Posterior cingulate gyrus (tissue), 11 donors: Measurements from ENCODE around the gene SLC6A15.

Source experiments
- DNase-seq, 10 donors: peaks; one replicate each; pipeline versions ENCODE4 v3.0.0 to v3.0.0-alpha.2; 2020 to 2021; ENCODE audit warnings: mixed read lengths in 3 of 10
- intact Hi-C: fragments of 100-400 bp; cut with DNase I; formaldehyde crosslinking; loops from one replicate; pipeline ENCODE4 v1.15.1; 2023

Gene SLC6A15

DNA sequence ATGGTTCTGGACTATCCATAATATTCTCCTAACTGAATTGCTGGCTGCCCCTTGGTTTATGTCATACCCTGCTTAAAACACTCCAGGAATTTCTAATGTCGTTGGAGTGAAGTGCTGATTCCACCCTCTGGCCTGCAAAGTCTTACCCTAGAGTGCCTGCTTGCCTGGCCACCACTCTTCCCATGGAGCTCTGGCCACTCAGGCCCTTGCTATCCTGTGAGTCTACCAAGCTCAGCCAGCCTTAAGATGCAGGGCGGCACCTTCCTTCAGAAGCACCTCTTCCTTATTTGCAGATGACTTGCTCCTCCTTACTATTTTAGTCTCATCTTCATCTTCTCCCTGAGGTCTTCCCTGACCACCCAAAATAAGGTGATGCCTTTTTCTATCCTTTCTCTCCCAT lies 35.3 kb downstream of the SLC6A15 start:
- no peak for DNase-seq
- intact Hi-C loops: no loop called here

DNA sequence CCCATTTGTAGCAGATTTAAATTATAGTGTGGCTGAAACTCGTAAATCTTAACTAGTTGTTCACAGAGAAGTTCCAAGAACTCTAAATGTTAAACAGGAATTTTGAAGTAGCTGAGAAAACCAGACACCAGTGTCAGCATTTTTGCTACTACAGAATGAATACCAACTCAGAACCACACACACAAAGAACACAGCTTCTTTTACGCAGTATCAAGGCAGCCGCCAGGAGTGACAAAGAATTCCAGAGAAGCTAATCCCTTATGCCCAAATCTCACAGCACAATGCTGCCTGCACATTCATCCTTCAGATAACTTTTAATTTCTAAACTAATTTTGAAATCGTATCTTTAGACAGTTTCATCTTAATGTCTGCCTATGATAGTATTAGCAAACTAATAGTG lies 37.4 kb downstream of the SLC6A15 start:
- intact Hi-C loops: no loop called here
- no peak for DNase-seq

DNA sequence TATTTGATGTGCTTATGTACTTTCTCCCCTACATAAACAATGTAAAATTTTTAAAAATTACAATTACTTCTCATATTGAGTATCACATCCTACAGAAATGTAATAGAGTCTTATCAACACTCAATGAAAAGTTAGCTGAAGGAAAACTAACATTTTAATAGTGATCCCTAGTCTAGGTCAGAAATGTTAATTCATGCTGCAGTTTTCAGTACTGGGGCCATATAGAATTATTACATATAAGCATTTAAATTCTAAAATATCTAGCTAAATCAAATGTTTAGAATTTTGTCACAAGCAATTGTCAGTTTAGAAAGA lies 37.8 kb downstream of the SLC6A15 start:
- intact Hi-C loops: loop anchor here (1.0 kb wide), 1 partner anchor 155 kb away; no protein-coding TSS in a partner anchor
- DNase-seq: no peak

DNA sequence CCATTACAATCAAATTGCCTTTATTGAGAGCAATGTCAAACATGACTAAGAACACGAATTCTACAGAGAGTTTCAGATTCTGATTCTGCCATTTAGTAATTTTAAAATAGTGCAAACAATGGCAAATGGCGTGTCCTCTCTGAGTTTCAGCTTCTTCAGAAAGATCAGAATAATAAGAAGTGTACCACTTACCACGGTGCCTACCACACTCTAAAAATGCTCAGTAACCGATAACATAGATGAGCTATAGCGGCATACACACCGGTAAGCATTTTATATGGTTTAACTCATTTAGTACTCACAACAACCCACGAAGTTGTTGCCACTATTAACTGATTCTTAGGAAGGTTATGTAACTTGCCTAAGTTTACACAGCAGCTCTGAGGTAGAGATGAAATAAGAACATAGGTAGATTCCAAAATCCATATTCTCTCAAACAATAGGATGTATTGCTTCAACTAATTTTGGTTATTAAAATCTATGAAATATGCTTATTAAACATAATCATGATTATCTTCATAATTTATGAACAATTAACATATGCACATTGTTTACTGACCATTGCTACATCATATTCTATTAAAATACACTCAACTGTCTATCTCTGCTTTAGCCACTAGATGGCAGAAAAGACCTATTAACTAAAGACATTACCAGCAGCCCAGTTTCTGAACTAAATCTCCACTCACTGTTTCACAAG lies 38.3 kb downstream of the SLC6A15 start:
- DNase-seq: no peak
- intact Hi-C loops: loop anchor here (1.0 kb wide), 1 partner anchor 155 kb away; no protein-coding TSS in a partner anchor

DNA sequence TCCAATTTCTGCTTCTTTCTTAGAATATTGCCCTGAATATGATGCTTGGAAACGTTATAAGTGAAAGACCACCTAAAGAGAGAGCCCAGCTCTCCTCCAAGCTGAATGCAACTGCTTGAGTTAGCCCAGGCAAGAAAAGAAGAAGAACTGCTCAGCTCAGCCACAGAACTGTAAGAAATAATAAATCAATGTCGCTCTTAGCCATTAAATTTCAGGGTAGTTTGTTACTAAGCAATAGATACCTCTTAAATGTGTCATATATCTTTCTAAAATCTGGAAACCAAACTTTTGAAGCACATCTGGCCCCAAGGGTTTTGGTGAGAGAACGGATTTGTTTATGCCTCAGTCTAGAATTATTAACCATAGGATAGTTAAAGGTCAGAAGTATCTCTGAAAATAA lies 50.4 kb downstream of the SLC6A15 start:
- DNase-seq: no peak
- intact Hi-C loops: no loop called here

DNA sequence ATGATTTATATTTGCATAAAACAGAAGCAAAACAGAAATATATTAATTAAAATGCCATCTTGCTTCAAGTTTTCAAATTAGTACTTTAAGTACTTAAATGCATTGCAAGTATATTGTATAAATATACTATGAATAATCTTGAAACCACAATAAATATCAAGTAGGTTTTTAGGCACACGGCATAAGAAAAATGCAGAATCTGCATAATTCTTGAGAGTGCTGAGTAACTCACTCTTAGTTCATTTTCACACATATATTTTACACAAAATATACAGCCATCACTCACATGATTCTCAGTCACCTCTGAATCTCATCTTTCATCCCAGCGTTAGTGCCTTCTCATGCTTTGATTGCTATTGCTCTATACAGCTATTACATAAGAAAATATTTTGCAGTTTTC lies 51.9 kb downstream of the SLC6A15 start:
- no peak for DNase-seq
- intact Hi-C loops: no loop called here

DNA sequence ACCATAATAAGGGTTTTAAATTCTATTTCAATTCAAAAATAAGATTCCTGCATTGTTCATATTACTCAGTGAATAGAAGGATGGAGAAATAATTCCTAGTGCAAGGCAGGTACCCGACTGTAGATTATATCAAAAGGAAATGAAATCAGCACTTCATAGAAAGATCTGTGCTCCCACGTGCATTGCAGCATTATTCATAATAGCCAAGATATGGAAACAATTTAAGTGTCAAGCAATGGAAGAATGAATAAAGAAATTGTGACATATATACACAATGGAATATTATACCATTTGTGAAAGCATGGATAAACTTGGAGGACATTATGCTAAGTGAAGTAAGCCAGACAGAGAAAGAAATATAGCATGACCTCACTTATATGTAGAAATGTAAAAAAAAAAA lies 53.8 kb downstream of the SLC6A15 start:
- intact Hi-C loops: no loop called here
- DNase-seq: no peak

DNA sequence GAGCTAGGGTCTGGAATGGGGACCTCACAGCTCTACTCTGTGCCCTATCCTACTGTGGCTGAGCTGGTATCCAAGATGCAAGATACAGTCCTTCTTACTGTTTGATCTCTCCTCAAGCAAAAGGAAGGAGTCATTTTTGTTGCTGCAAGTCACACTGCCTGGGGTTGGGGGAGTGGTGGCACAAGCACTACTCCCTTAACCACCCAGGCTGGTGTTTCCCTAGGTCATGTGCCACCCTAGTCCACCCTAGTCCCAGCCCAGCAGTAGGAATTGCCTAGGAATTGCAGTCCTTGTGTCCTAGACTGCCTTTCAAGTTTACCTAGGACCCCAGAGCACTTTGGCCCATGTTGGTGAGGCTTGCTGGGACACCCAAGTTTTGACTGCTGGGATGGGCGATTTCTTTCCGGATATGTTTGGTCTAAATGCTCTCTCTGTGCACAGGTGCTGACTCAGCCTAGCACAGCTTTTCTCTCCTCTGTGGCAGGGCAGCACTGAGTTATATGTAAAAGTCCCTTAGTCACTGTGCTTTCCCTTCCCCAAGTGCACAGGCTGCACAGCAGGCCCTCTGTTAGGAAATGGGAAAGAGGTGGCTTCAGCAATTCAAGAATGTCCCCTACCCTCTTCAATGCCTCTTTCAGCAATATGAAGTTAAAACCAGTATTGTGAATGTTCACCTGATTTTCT lies 54.9 kb downstream of the SLC6A15 start:
- intact Hi-C loops: no loop called here

DNA sequence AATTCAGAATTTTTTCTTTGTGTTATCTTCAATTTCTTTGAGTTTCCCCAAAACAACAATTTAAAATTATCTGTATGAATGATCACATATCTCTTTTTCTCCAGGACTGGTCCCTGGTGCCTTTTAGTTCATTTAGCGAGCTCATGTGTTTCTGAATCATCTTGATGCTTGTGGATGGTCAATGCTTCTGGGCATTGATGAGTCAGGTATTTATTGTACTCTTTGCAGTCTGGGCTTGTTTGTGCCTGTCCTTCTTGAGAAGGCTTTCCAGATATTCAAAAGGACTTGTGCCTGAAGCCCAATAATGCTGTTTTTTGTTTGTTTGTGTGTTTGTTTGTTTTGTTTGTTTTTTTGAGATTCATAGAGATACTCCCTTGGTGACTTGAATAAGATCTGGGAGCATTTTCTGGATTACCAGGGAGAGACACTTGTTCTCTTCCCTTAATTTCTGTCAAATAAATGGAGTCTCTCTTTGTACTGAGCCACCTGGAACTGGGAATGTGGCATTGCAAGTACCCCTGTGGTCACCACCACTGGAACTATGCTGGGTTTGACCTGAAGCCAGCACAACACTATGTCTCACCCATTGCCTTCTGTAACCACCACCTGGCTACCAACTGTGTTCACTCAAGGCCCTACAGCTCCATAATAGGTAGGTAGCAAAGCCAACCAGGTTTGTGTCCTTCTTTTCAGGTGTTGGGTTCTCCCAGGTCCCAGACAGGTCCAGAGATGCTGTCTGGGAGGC lies 56.3 kb downstream of the SLC6A15 start:
- intact Hi-C loops: no loop called here
- DNase-seq: no peak

More for the DNA sequence above, 54.9 kb downstream of the SLC6A15 start:
- DNase-seq: no peak

DNA sequence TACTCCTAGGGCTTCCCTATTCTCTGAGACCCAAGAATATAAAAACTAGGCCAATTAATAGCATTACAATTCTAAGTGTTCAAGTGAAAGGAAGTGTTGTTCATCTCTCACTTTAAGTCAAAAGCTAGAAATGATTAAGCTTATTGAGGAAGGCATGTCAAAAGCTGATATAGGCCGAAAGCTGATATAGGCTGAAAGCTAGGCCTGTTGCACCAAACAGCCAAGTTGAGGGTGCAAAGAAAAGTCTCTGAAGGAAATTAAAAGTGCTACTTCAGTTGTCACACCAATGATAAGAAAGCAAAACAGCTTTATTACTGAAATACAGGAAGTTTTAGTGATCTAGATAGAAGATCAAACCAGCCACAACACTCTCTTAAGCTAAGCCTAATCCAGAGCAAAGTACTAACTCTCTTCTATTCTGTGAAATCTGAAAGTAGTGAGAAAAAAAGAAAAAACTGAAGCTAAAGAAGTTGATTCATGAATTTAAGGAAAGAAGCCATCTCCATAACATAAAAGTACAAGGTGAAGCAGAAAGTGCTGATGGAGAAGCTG lies 68.9 kb downstream of the SLC6A15 start:
- intact Hi-C loops: no loop called here
- no peak for DNase-seq

DNA sequence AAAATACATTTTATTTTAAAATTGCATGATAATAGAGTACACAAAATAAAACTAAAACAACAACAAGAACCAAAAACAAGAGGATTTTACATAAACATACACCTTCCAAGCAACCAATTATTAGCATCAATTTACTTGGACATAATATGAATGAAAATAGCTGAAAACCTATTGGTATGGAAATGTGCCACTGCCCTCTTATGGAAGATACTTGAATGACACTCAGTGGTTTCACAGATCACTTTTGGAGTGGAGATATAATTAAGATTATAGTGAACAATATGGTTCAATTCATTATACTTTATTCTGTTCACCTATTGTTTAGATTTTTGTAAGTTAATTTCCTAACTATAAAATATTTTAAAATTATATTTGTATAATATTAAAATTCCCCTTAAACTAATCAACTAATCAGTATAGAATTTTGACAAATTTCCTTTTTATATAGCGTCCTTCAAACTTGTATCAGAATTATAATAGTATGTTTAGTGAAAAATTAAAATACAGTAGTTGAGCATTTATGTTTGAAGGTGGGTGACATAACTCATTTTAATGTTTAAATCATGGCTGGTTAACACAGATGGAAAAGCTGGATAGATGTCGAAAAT lies 70.1 kb downstream of the SLC6A15 start:
- no peak for DNase-seq
- intact Hi-C loops: no loop called here

DNA sequence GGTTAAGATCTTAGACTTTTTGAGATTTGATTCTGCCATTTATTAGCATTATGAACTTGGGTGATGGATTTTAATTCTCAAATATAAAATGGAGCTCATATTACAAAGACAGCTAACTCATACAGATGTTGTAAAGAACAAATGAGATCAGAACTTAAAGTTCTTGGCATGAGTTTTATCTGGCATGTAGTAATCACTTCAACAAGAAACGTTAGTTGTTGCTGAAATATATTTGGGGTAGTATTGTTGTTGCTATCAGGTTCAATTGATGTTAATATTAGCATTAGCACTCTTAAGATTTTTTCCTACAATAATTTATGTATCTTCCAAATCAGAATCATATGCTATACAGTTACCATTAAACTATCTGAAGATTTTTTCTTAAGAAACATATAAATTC lies 71.0 kb downstream of the SLC6A15 start:
- intact Hi-C loops: no loop called here
- no peak for DNase-seq

DNA sequence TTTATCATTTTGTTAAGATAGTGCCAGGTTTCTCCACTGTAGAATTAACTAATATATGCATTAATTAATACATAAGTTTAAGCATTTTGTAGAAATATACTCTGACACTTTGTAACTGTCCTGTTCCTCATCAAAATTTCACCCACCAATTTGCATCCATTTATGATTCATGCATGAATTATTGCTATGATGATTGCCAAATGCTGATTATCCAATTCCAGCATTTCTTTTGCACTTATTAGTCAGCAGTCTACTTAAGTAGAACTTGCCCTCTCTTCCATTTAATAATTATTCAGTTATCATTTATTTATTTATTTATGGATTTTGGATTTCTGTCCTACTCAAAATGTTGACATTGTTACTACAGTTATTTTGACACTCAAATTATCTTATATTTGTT lies 72.2 kb downstream of the SLC6A15 start:
- DNase-seq: no peak
- intact Hi-C loops: no loop called here

DNA sequence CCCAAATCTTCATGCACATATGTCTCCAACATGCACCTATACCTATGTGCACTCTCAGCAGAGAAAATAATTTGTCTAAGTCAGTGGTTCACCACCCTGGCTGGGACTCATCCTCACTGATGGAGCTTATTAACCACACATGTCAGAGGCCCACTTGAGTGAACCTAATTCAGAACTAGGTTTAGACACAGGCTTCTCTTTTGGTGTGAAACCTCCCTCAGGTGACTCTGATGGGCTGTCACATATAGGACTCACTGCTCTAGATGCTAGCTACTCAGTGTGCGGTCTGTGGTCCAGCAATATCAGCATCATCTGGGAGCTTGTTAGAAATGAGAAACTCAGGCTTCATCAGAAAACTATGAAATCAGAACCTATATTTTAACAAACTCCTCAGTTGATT lies 85.7 kb downstream of the SLC6A15 start:
- no peak for DNase-seq
- intact Hi-C loops: no loop called here

DNA sequence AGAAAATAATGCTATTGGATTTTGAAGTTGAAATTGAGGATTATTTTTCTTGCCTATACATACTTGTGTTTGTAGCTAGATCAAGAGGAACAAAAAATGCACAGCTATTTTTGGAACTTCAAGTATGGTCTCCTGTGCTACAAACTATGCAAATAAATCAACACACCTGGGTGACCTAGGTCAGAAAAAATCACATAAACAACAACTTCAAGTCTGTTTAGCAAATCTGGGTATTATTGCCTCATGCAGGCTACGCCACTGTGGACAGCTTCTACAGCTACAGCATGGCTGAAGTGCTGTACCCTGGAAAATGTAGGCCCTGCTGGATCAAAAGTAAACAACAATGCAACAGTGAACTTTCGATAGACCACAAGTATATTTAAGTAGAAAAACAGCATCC lies 87.5 kb downstream of the SLC6A15 start:
- DNase-seq: no peak
- intact Hi-C loops: no loop called here

DNA sequence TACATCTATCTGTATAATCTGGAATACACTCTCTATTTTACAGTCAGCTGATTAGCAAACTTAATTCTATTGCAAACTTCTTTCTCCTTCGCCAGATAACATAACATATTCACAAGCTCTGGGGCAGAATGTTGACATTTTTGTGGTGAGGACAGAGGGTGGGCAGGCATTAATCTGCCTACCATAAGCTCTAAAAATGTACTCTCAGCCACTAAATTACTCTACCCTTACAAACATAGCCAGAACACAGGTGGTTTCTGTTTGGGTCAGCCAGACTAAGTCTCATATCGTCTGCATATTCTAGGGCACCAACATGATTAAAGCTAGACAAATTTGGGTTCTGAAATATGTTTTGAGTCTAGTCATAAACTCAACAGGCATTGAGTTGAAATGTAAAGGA lies 90.1 kb downstream of the SLC6A15 start:
- intact Hi-C loops: no loop called here
- no peak for DNase-seq

DNA sequence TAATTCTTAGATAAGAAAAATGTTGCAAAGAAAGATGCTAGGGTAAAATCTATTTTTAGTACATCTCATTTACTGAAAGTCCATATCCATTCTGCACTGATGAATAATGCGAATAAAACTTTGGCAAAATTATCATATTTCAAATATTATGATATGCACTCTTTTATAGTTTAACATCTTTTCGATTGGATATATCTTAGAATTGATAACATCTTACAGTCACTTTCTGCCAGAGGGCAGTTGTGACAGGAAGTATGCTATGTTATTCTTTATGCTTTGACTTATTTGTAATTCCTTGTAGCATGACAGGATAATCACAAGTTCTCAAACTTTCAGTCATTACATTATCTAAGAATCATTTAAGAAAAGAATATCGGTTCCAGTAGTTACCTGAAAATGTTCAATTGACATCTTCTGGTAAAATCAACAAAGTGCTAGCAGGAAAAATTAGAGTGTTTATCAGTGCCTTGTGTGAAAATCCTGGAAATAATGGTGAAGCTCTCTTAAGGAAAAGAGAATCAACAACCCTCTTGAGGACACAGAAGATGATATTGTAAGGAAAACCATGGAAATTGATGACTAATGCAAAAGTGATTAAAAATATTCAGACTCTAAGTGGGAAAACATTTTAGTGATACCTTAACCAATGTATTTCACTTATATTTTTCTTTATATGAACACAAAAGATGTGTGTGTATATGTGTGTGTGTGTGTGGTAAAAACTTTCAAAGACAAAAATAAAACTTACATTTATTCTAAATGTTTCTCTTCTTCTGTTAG lies 95.5 kb downstream of the SLC6A15 start:
- intact Hi-C loops: no loop called here
- DNase-seq: no peak

DNA sequence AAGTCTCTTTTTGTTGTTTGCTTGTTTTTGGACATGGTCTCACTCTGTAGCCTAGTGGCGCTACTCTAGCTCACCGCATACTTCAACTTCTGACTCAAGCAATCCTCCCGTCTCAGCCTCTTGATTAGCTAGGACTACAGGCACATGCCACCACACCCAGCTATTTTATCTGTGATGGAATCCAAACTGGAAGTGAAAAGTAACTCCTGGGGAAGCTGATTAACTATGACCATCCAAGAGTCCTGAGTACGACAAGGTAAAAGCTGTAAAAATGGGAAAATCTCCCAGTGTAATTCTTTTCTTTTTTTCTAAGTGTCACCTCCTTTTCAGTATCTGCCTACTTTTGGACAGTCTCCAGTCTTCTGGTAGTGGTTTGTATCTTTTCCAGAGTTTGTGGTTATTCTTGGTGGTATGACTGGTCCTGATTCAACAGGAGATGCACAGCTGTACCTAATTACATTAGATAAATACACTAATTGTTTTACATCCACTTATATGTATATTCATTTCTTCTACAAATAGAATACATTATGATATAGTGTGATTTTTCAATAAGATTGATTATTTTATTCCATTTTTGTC lies 97.8 kb downstream of the SLC6A15 start:
- intact Hi-C loops: no loop called here
- no peak for DNase-seq

DNA sequence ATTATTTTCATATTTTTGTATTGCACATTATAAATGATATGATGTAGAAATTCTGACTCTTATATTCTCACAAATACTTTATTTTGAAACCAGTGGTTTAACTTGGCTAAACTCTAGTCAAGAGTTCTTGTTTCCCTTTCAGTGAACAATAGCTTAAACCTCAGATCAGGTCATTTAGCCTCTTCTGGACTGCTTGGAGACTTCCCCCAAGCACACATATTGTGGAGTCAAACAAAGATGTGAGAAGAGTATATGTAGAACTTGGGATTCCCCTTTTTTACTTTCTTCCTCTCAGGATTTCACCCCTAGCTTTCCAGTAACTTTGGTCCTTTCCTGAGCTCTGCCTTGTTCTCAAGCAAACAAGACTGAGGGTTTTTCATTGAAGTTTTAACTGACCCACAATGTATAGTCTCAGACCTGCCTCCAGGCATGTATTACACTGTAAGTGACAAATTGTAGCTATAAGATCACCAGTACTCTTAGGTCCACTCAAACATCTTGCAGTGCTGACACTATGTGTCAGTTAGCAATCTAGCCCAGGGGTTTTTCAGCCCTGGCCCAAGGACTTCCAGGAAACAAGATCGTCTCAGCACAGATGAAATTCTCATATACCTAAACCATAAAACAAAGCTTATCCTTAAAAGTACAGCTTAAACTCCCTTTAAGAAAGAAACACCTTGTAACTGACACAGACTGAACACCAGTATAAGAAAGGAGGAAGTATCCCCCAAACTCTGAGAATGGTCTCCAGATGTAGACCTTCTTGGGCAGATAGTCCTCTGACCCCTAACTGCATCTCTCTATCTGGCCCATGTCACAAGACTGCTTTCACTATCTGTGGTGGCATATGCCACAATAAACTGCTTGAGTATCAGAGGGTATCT lies 98.6 kb downstream of the SLC6A15 start:
- no peak for DNase-seq
- intact Hi-C loops: no loop called here
